Fibroblast of the aortic adventitia (primary cell): ENCODE measurements around the gene PSTPIP2. TPM values are rescaled to one million over a fixed set of nuclear protein-coding genes. Genes with fewer than 3 reads are reported as not detected.
A peak's percentile ranks its signal among the peaks of the same experiment; 100 is the strongest.

ENCODE experiments used
- DNase-seq: peaks from one replicate; pipeline ENCODE4 v3.0.0-alpha.2; 2010; ENCODE audit warnings: low read depth
- H3K4me3 ChIP-seq: 2 replicates; pipeline ENCODE4 v1.5.1; 2011; ENCODE audit warnings: low read depth, mild to moderate bottlenecking, control low read depth, low read length, moderate library complexity
- CTCF ChIP-seq: IDR thresholded peaks from 2 replicates; pipeline ENCODE4 v1.5.1; 2011; ENCODE audit warnings: mild to moderate bottlenecking, low read length, control low read depth, inconsistent platforms; ENCODE audit not compliant: insufficient read depth
- total RNA-seq: library from RNA; depleted of rRNA; stranded (reverse); fragments of >200 nt; gene quantifications from 2 replicates; pipeline ENCODE4 v1.2.3, GENCODE V29; 2012; ENCODE audit warnings: low replicate concordance

PSTPIP2 gene
- total RNA-seq, 1 donor, result 6.4 TPM

GRCh38 chr18:46013484-46014189 is 58.4 kb downstream of the PSTPIP2 start:
- DNase-seq, result peak; percentile 21
- no peak for TF ChIP-seq CTCF
- no peak overlapping the region for H3K4me3 ChIP-seq

- DNase-seq, result no peak
- TF ChIP-seq CTCF, result no peak
- H3K4me3 ChIP-seq, result no peak overlapping the region
Measured at GRCh38 chr18:46010676-46011075, 61.4 kb downstream of the PSTPIP2 start.

GRCh38 chr18:46010050-46010449 is 62.0 kb downstream of the PSTPIP2 start:
- no peak overlapping the region for H3K4me3 ChIP-seq
- no peak for TF ChIP-seq CTCF
- no peak for DNase-seq

- H3K4me3 ChIP-seq, result no peak overlapping the region
- no peak for TF ChIP-seq CTCF
- no peak for DNase-seq
Measured at GRCh38 chr18:46009125-46009840, 62.8 kb downstream of the PSTPIP2 start.

GRCh38 chr18:46008531-46008930 is 63.5 kb downstream of the PSTPIP2 start:
- TF ChIP-seq CTCF, result no peak
- no peak overlapping the region for H3K4me3 ChIP-seq
- DNase-seq, result no peak

GRCh38 chr18:46007165-46007564 is 64.9 kb downstream of the PSTPIP2 start:
- DNase-seq, result no peak
- no peak for TF ChIP-seq CTCF
- no peak overlapping the region for H3K4me3 ChIP-seq
